CD8-positive, alpha-beta memory T cell (primary cell): Measurements from ENCODE around the gene NRDC. TPM values are rescaled to one million over a fixed set of nuclear protein-coding genes. Genes with fewer than 3 reads are reported as not detected.
A peak's percentile ranks its signal among the peaks of the same experiment; 100 is the strongest.

ENCODE experiments used
- CTCF ChIA-PET: fragments of 350-600 bp; sonication (Branson Sonifier 250); formaldehyde crosslinking; loops from one replicate; lab custom pipeline; 2021; ENCODE audit warnings: antibody characterized with exemption; lab: Charles Lee
- POLR2A ChIA-PET: fragments of 350-600 bp; sonication (Branson Sonifier 250); formaldehyde crosslinking; loops from one replicate; lab custom pipeline; 2021; ENCODE audit warnings: antibody characterized with exemption; lab: Charles Lee
- DNase-seq, 5 donors: peaks; one replicate each; pipeline versions ENCODE4 v3.0.0 to v3.0.0-alpha.2; 2020 to 2022; ENCODE audit warnings: mixed read lengths in 1 of 5
- H3K27ac ChIP-seq: one replicate; pipeline ENCODE4 v1.7.0; 2013; ENCODE audit warnings: low read depth, mild to moderate bottlenecking, low read length, moderate library complexity
- H3K27me3 ChIP-seq: 2 replicates; pipeline ENCODE4 v1.7.0; 2013; ENCODE audit warnings: low read length, mild to moderate bottlenecking; ENCODE audit not compliant: insufficient read depth, poor library complexity, severe bottlenecking
- H3K36me3 ChIP-seq: 2 replicates; pipeline ENCODE4 v1.7.0; 2013; ENCODE audit warnings: mild to moderate bottlenecking, low read length, moderate library complexity; ENCODE audit not compliant: insufficient read depth
- H3K4me1 ChIP-seq: 2 replicates; pipeline ENCODE4 v1.7.0; 2013; ENCODE audit warnings: mild to moderate bottlenecking, low read length, moderate library complexity; ENCODE audit not compliant: insufficient read depth
- H3K4me3 ChIP-seq: 2 replicates; pipeline ENCODE4 v1.7.0; 2013; ENCODE audit warnings: mild to moderate bottlenecking, low read length
- H3K9me3 ChIP-seq: 2 replicates; pipeline ENCODE4 v1.7.0; 2013; ENCODE audit warnings: mild to moderate bottlenecking, low read length
- H3K27ac Mint-ChIP-seq, 8 donors: one replicate each; pipeline ENCODE4 v1.8.0; 2020 to 2021; ENCODE audit warnings: mixed read lengths in 8 of 8, mild to moderate bottlenecking in 6 of 8, inconsistent platforms in 3 of 8, moderate library complexity in 3 of 8
- H3K27me3 Mint-ChIP-seq, 2 donors: one replicate each; pipeline ENCODE4 v1.8.0; 2020 to 2021; ENCODE audit warnings: mixed read lengths in 2 of 2, mild to moderate bottlenecking in 1 of 2, moderate library complexity in 1 of 2
- H3K36me3 Mint-ChIP-seq, 3 donors: one replicate each; pipeline ENCODE4 v1.8.0; 2020 to 2021; ENCODE audit warnings: mixed read lengths in 3 of 3, inconsistent platforms in 1 of 3, mild to moderate bottlenecking in 1 of 3
- H3K4me1 Mint-ChIP-seq, 3 donors: one replicate each; pipeline ENCODE4 v1.8.0; 2020 to 2021; ENCODE audit warnings: mixed read lengths in 3 of 3, inconsistent platforms in 1 of 3, mild to moderate bottlenecking in 1 of 3
- H3K4me3 Mint-ChIP-seq, 7 donors: one replicate each; pipeline ENCODE4 v1.8.0; 2020 to 2021; ENCODE audit warnings: mixed read lengths in 7 of 7, mild to moderate bottlenecking in 6 of 7, moderate library complexity in 4 of 7, inconsistent platforms in 2 of 7
- H3K9me3 Mint-ChIP-seq, 5 donors: one replicate each; pipeline ENCODE4 v1.8.0; 2020 to 2022; ENCODE audit warnings: mixed read lengths in 5 of 5, mild to moderate bottlenecking in 3 of 5, moderate library complexity in 2 of 5, inconsistent platforms in 1 of 5
- polyA plus RNA-seq: library from polyadenylated mRNA; unstranded; fragments of 300-500 nt; fragmentation: Illumina TruSeq; gene quantifications from one replicate; pipeline ENCODE4 v1.2.3, GENCODE V29; 2021
- total RNA-seq, 2 experiments: library from RNA; stranded (reverse); gene quantifications; one replicate each; pipeline ENCODE4 v1.2.3, GENCODE V29; 2021

Gene NRDC
- total and polyA plus RNA-seq, 3 experiments from 2014 or later: 83.0 to 139 (median 129) TPM

- H3K4me1 ChIP-seq: no peaks in the 10 kb centered on the region
- CTCF ChIA-PET: no interaction called here
- no peak overlapping the region for H3K4me3 ChIP-seq
- H3K27me3 ChIP-seq: no peaks in the 10 kb centered on the region
- Mint-ChIP-seq H3K4me1 (no peaks in the 10 kb centered on the region), H3K4me3 (no peak overlapping the region), H3K9me3 (no peaks in the 10 kb centered on the region), H3K27me3 (peaks cover 6 to 65% of the 10 kb centered on the region in 2 donors), H3K27ac (no peak overlapping the region), H3K36me3 (no peaks in the 10 kb centered on the region)
- DNase-seq: no peak
- POLR2A ChIA-PET: no interaction called here
- H3K36me3 ChIP-seq: no peaks in the 10 kb centered on the region
- H3K27ac ChIP-seq: no peak overlapping the region
- H3K9me3 ChIP-seq: no peaks in the 10 kb centered on the region
Observed at GRCh38 chr1:51916587-51917405, 38.3 kb upstream of the NRDC start.

- Histone ChIP-seq H3K27ac (no peak overlapping the region), H3K4me1 (no peaks in the 10 kb centered on the region), H3K9me3 (no peaks in the 10 kb centered on the region), H3K27me3 (no peaks in the 10 kb centered on the region), H3K36me3 (no peaks in the 10 kb centered on the region), H3K4me3 (no peak overlapping the region)
- ChIA-PET CTCF (no interaction called here), POLR2A (no interaction called here)
- Mint-ChIP-seq H3K27ac (no peak overlapping the region), H3K36me3 (no peaks in the 10 kb centered on the region), H3K9me3 (no peaks in the 10 kb centered on the region), H3K4me1 (no peaks in the 10 kb centered on the region), H3K4me3 (no peak overlapping the region), H3K27me3 (peaks cover 7 to 65% of the 10 kb centered on the region in 2 donors)
- DNase-seq: no peak
Observed at GRCh38 chr1:51915951-51916350, 37.4 kb upstream of the NRDC start.

GRCh38 chr1:51912881-51913280, 34.4 kb upstream of the NRDC start:
- POLR2A ChIA-PET: no interaction called here

DNA sequence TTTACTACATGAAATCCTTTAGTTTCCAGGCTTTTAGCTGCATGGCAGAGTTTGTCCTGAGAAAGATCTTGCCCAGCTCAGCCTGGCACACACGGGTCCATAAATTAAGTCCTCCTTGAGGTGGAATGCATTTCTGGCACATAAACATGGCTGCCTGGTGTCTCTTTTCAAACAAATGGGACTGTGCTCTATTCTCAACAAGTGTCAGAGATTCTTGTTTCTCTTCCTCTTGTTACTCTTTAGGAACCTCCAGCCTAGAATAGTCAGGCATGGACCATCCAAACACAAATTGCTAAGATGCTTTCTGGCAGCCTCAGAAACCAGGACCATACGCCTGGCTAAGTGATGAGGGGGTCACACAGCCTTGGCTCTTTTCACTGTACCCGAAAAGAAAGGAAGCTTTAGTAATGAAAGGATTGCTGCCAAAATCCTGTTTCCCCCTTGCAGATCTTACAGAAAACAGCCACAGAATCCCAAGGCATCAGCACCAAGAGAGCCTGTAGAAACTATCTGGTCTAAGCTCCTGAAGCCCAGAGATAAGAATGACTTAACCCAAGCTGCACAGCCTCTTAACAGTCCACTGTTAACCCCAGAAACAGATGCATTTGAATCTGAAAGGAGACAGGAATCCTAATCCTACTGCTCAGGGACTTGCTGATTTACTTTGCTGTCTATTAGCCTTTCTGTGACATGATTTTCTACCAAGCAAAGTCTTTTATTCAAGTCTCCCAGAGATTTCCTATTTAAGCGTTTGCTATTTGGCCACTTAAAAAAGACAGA, 31.9 kb upstream of the NRDC start:
- Mint-ChIP-seq H3K27ac (no peak overlapping the region), H3K4me1 (peaks cover 4 to 13% (median 11%) of the 10 kb centered on the region in 3 donors), H3K9me3 (peaks cover 0 to 11% (median 4%) of the 10 kb centered on the region in 5 donors), H3K4me3 (no peak overlapping the region), H3K36me3 (no peaks in the 10 kb centered on the region), H3K27me3 (peaks cover 10 to 40% of the 10 kb centered on the region in 2 donors)
- Histone ChIP-seq H3K27ac (no peak overlapping the region), H3K9me3 (no peaks in the 10 kb centered on the region), H3K4me1 (no peaks in the 10 kb centered on the region), H3K27me3 (peaks cover 4% of the 10 kb centered on the region), H3K36me3 (no peaks in the 10 kb centered on the region), H3K4me3 (no peak overlapping the region)
- DNase-seq: no peak
- ChIA-PET POLR2A (no interaction called here), CTCF (no interaction called here)

More at GRCh38 chr1:51912881-51913280, 34.4 kb upstream of the NRDC start:
- H3K9me3 ChIP-seq: no peaks in the 10 kb centered on the region
- Mint-ChIP-seq H3K4me3 (no peak overlapping the region), H3K27ac (no peak overlapping the region), H3K4me1 (no peaks in the 10 kb centered on the region), H3K36me3 (no peaks in the 10 kb centered on the region), H3K9me3 (no peaks in the 10 kb centered on the region), H3K27me3 (peaks cover 8 to 53% of the 10 kb centered on the region in 2 donors)
- DNase-seq: no peak
- H3K27me3 ChIP-seq: peaks cover 4% of the 10 kb centered on the region
- CTCF ChIA-PET: interaction anchor here (0.6 to 1.1 kb wide), 2 partner anchors 16 to 360 kb away, joined by 4 read pairs; no protein-coding TSS in a partner anchor
- H3K27ac ChIP-seq: no peak overlapping the region
- H3K4me3 ChIP-seq: no peak overlapping the region
- H3K36me3 ChIP-seq: no peaks in the 10 kb centered on the region
- no peaks in the 10 kb centered on the region for H3K4me1 ChIP-seq

DNA sequence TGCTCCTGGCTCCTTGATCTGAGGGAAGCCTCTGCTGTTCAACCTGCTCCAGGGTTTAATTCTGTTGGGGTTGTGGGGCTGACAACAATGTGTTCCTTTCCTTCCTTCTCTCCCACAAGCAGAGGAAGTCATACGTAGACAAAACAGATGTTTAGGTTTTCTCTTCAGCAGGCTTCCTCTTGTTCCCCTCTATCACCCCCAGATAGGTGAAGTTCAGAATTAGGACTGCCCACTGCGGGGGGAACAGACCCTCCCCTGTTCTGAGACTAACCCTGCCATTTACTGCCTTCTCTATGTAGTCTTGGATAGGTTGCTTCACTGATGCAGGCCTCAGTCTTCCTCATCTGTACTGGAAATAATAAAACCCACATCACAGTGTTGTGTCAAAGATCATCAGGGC, 30.0 kb upstream of the NRDC start:
- ChIA-PET CTCF (no interaction called here), POLR2A (no interaction called here)
- H3K27ac ChIP-seq: no peak overlapping the region

DNA sequence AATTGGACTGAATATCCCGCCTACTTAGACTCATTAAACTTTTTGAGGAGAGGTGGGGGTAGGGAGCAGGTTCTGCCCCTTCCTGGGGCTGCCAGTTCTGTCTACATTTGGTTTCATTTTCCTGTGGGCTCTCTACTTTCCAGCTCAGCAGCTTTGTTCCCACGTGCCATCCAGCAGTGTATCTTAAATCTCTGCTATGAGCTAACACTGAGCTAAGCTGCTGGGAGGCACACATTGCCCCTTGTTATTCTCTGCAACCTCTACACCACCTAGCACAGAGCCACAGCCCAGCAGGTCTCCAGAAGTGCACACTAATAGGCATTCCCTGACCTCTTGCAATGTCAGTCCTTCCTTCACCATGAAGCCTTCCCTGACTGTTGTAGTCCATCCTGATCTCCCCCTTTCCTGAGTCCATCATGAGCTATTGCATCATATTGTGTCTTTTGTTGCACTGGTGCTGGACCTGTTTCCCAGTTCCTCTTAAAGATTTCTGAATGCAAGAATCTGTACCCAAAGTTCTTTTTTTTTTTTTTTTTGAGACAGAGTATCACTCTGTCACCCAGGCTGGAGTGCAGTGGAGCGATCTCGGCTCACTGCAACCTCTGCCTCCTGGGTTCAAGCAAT, 28.7 kb upstream of the NRDC start:
- no peak for DNase-seq

More for the DNA sequence above, 30.0 kb upstream of the NRDC start:
- H3K4me3 Mint-ChIP-seq: no peak overlapping the region
- peaks cover 4 to 13% (median 11%) of the 10 kb centered on the region in 3 donors for H3K4me1 Mint-ChIP-seq
- H3K36me3 Mint-ChIP-seq: no peaks in the 10 kb centered on the region
- H3K27me3 Mint-ChIP-seq: peaks cover 8 to 24% of the 10 kb centered on the region in 2 donors
- H3K4me1 ChIP-seq: no peaks in the 10 kb centered on the region
- no peak overlapping the region for H3K4me3 ChIP-seq
- peaks cover 0 to 11% (median 4%) of the 10 kb centered on the region in 5 donors for H3K9me3 Mint-ChIP-seq
- H3K9me3 ChIP-seq: no peaks in the 10 kb centered on the region
- H3K27me3 ChIP-seq: peaks cover 4% of the 10 kb centered on the region
- no peaks in the 10 kb centered on the region for H3K36me3 ChIP-seq
- peak overlapping the region in 1 of 8 donors; percentile 32 for H3K27ac Mint-ChIP-seq
- DNase-seq: no peak

GRCh38 chr1:51906306-51907078, 28.0 kb upstream of the NRDC start:
- Mint-ChIP-seq H3K27me3 (peaks cover 8 to 14% of the 10 kb centered on the region in 2 donors), H3K27ac (peak overlapping the region; percentile 42 to 89 (median 87)), H3K4me3 (no peak overlapping the region), H3K36me3 (no peaks in the 10 kb centered on the region), H3K4me1 (peaks cover 4 to 13% (median 11%) of the 10 kb centered on the region in 3 donors), H3K9me3 (peaks cover 0 to 11% (median 4%) of the 10 kb centered on the region in 5 donors)
- no peaks in the 10 kb centered on the region for H3K9me3 ChIP-seq
- H3K27me3 ChIP-seq: peaks cover 4% of the 10 kb centered on the region
- no peak overlapping the region for H3K27ac ChIP-seq
- ChIA-PET CTCF (interaction anchor here (1.1 kb wide), 1 partner anchor 8 kb away, joined by 4 read pairs; no protein-coding TSS in a partner anchor), POLR2A (no interaction called here)
- H3K4me3 ChIP-seq: no peak overlapping the region
- no peaks in the 10 kb centered on the region for H3K4me1 ChIP-seq
- no peaks in the 10 kb centered on the region for H3K36me3 ChIP-seq
- no peak for DNase-seq

More for the DNA sequence above, 28.7 kb upstream of the NRDC start:
- Mint-ChIP-seq H3K27ac (peak overlapping the region in 7 of 8 donors; percentile 43 to 89 (median 86)), H3K36me3 (no peaks in the 10 kb centered on the region), H3K4me1 (peaks cover 4 to 13% (median 11%) of the 10 kb centered on the region in 3 donors), H3K4me3 (peak overlapping the region in 1 of 7 donors; percentile 23), H3K9me3 (peaks cover 0 to 11% (median 4%) of the 10 kb centered on the region in 5 donors), H3K27me3 (peaks cover 8 to 19% of the 10 kb centered on the region in 2 donors)
- ChIA-PET CTCF (interaction anchor here (1.1 kb wide), 1 partner anchor 9 kb away, joined by 4 read pairs; no protein-coding TSS in a partner anchor), POLR2A (no interaction called here)
- H3K36me3 ChIP-seq: no peaks in the 10 kb centered on the region
- no peaks in the 10 kb centered on the region for H3K4me1 ChIP-seq
- no peaks in the 10 kb centered on the region for H3K9me3 ChIP-seq
- H3K4me3 ChIP-seq: no peak overlapping the region
- peaks cover 4% of the 10 kb centered on the region for H3K27me3 ChIP-seq
- H3K27ac ChIP-seq: no peak overlapping the region
